Activated T-helper 1 cell treated with anti-CD3 and anti-CD28 coated beads, Interleukin-12 subunit alpha, Interleukin-12 subunit beta, Interleukin-2, Interleukin-4 antibody, amounts not matched to agents 30 ng/mL and 10 ng/mL and 1 ng/mL, durations not matched to agents 14 hours and 24 hours and 36 hours (primary cell): ENCODE measurements around the gene PAMR1. TPM values are rescaled to one million over a fixed set of nuclear protein-coding genes. Genes with fewer than 3 reads are reported as not detected.

Experiments
- DNase-seq: peaks from one replicate; pipeline ENCODE4 v3.0.0; 2021; ENCODE audit warnings: low spot score
- H3K27ac Mint-ChIP-seq: one replicate; pipeline ENCODE4 v1.8.0; 2021; ENCODE audit warnings: mild to moderate bottlenecking, mixed read lengths
- H3K27me3 Mint-ChIP-seq: one replicate; pipeline ENCODE4 v1.8.0; 2022; ENCODE audit warnings: mild to moderate bottlenecking, moderate library complexity, mixed read lengths; ENCODE audit not compliant: insufficient read depth
- H3K36me3 Mint-ChIP-seq: one replicate; pipeline ENCODE4 v1.8.0; 2021; ENCODE audit warnings: low read depth, mixed read lengths
- H3K4me1 Mint-ChIP-seq: one replicate; pipeline ENCODE4 v1.8.0; 2021; ENCODE audit warnings: low read depth, mixed read lengths
- H3K4me3 Mint-ChIP-seq: one replicate; pipeline ENCODE4 v1.8.0; 2021; ENCODE audit warnings: mild to moderate bottlenecking, moderate library complexity, mixed read lengths
- H3K9me3 Mint-ChIP-seq: one replicate; pipeline ENCODE4 v1.8.0; 2021; ENCODE audit warnings: mixed read lengths
- intact Hi-C: fragments of 100-400 bp; cut with micrococcal nuclease; formaldehyde crosslinking; loops from one replicate; pipeline ENCODE4 v1.15.1; 2024
- total RNA-seq: library from RNA; stranded (reverse); gene quantifications from 2 replicates; pipeline ENCODE4 v1.2.3, GENCODE V29; 2022

The PAMR1 gene
- total RNA-seq, 1 donor from 2014 or later: not detected

DNA sequence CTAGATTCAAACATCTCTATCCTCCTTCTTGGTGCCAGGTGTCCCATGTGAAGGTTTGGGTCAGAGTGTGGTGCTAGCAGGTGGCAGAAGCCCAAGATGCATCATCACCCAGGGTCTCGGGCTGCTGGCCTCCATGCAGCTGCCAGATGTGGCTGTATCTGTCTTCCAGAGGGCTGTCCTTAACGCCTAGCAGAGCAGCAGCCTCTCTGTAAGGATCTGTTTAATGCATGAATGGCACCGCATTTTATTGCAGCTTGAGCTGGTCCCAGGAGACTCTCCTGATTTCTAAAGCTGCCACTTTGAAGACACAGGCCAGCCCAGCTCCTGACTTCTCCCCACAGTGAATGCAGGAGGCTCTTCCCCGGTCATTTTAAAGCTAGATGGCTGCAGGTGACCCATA, 132.3 kb downstream of the PAMR1 start:
- intact Hi-C loops: loop anchor here (2.0 to 5.0 kb wide), 4 partner anchors 136 to 880 kb away; partner anchors contain the start of gene ELF5
- H3K4me3 Mint-ChIP-seq: no peak overlapping the region
- no peaks in the 10 kb centered on the region for H3K9me3 Mint-ChIP-seq
- no peak overlapping the region for H3K27ac Mint-ChIP-seq
- H3K4me1 Mint-ChIP-seq: peaks cover 26% of the 10 kb centered on the region
- no peak for DNase-seq
- H3K36me3 Mint-ChIP-seq: no peaks in the 10 kb centered on the region
- peaks cover 14% of the 10 kb centered on the region for H3K27me3 Mint-ChIP-seq

DNA sequence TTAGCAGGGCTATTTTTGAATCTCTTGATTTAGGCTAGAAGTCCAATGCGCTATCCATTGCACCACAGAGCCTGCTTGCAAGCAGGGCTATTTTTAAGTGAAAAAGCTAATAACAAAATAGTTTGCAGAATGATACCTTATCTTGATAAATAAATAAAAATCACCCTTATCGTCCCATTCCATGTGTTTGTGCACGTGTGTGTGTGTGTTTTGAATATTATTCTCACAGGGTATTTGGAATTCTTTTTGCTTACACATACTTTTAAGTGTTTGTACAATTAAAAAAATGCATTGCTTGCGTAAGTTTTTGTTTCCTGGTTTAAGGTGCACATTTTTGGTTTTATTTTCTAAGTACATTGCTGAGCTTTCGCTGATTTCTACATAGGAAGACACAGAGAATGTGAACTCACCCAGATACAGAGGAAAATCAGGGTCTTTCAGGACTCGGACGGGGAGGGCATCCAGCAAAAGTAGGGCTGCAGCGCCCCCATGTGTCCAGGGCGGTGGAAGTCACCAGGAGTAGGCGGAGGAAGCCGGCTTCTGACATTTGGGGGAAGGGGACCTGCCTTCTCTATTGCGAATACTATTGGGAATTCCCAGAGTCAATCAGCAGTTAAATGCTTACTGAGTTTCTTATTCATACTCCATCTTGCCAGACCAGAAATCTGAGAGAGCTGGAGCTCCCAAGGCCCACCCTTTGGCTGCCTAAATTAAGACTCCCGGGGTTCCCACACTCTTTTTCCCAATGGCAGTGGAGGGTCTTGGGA, 133.3 kb downstream of the PAMR1 start:
- H3K27me3 Mint-ChIP-seq: peaks cover 14% of the 10 kb centered on the region
- H3K27ac Mint-ChIP-seq: no peak overlapping the region
- DNase-seq: peak; percentile 61
- intact Hi-C loops: loop anchor here (1.0 to 5.0 kb wide), 17 partner anchors 55 to 879 kb away; partner anchors contain the start of genes APIP, ELF5 and PDHX
- peaks cover 26% of the 10 kb centered on the region for H3K4me1 Mint-ChIP-seq
- H3K36me3 Mint-ChIP-seq: no peaks in the 10 kb centered on the region
- H3K4me3 Mint-ChIP-seq: no peak overlapping the region
- H3K9me3 Mint-ChIP-seq: no peaks in the 10 kb centered on the region

DNA sequence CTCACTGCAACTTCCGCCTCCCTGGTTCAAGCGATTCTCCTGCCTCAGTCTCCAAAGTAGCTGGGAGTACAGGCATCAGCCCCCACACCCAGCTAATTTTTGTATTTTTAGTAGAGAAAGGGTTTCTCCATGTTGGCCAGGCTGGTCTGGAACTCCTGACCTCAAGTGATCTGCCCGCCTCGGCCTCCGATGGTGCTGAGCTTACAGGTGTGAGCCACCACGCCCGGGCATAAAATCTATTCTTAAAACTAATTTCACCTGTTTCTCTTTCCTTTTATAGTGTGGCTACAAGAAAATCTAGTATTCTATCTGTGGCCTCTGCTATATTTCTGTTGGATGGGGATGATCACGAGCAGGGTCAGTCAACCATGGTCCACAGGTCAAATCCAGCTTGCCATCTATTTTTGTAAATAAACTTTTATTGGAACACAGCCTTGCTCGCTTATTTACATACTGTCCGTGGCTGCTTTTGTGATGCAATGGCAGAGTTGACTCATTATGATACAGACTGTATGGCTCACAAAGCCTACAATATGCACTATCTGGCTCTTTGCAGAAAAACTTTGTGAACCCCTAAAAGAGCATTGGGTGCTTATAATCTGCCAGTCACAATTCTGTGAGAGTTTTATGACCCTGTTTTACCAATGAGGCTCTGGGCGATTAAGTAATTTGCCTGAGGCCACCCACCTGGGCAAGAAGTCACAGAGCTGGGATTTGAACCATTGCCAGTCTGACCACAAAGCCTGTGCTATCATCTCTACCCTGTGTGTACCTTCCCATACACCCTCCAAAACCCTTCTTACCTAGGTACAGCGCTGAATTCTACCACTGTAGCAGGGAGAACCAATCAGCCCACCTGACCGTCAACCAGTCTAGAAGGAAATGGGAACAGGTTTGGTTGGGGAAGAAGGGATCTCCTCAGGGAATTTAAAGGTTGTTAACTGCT, 134.4 kb downstream of the PAMR1 start:
- peaks cover 12% of the 10 kb centered on the region for H3K27me3 Mint-ChIP-seq
- intact Hi-C loops: loop anchor here (1.0 to 5.0 kb wide), 14 partner anchors 48 to 740 kb away; partner anchors contain the start of genes APIP and PDHX
- H3K27ac Mint-ChIP-seq: peak overlapping the region; percentile 48

GRCh38 chr11:35389897-35390465, 135.4 kb downstream of the PAMR1 start:
- Mint-ChIP-seq H3K4me1 (peaks cover 26% of the 10 kb centered on the region), H3K9me3 (no peaks in the 10 kb centered on the region), H3K27me3 (peaks cover 10% of the 10 kb centered on the region), H3K4me3 (no peak overlapping the region), H3K36me3 (no peaks in the 10 kb centered on the region), H3K27ac (no peak overlapping the region)
- no peak for DNase-seq
- intact Hi-C loops: loop anchor here (1.0 to 5.0 kb wide), 9 partner anchors 47 to 739 kb away; partner anchors contain the start of genes APIP and PDHX

More for the DNA sequence above, 134.4 kb downstream of the PAMR1 start:
- Mint-ChIP-seq H3K4me1 (peaks cover 26% of the 10 kb centered on the region), H3K36me3 (no peaks in the 10 kb centered on the region), H3K4me3 (peak overlapping the region; percentile 6), H3K9me3 (no peaks in the 10 kb centered on the region)
- peak; percentile 13 for DNase-seq

DNA sequence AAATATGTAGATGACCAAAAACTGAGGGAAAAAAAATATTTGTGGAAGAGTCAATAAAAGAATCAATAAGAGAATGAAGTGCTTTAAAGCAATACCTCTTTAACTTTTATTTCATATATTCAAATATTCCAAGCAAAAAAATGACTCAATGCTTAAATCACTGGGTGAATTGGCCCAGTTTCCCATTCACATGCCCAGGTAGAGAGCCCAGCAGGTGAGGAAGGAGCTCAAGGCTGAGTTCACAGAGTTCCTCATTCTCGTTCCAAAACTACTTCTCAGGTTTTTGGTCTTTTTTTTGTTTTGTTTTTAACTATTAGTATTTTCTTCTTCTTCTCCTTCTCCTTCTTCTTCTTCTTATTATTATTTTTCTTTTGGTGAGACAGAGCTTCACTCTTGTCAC, 136.3 kb downstream of the PAMR1 start:
- peaks cover 10% of the 10 kb centered on the region for H3K27me3 Mint-ChIP-seq
- H3K36me3 Mint-ChIP-seq: no peaks in the 10 kb centered on the region
- intact Hi-C loops: no loop called here
- no peak overlapping the region for H3K4me3 Mint-ChIP-seq
- no peak for DNase-seq
- peaks cover 26% of the 10 kb centered on the region for H3K4me1 Mint-ChIP-seq
- no peak overlapping the region for H3K27ac Mint-ChIP-seq
- H3K9me3 Mint-ChIP-seq: no peaks in the 10 kb centered on the region

GRCh38 chr11:35388061-35388460, 137.4 kb downstream of the PAMR1 start:
- intact Hi-C loops: no loop called here
- peaks cover 4% of the 10 kb centered on the region for H3K9me3 Mint-ChIP-seq
- no peaks in the 10 kb centered on the region for H3K36me3 Mint-ChIP-seq
- no peak overlapping the region for H3K27ac Mint-ChIP-seq
- H3K4me3 Mint-ChIP-seq: no peak overlapping the region
- DNase-seq: no peak
- peaks cover 26% of the 10 kb centered on the region for H3K4me1 Mint-ChIP-seq
- H3K27me3 Mint-ChIP-seq: peaks cover 4% of the 10 kb centered on the region

GRCh38 chr11:35387111-35387982, 138.1 kb downstream of the PAMR1 start:
- DNase-seq: no peak
- intact Hi-C loops: no loop called here
- Mint-ChIP-seq H3K9me3 (peaks cover 4% of the 10 kb centered on the region), H3K27ac (no peak overlapping the region), H3K36me3 (no peaks in the 10 kb centered on the region), H3K4me3 (no peak overlapping the region), H3K4me1 (peaks cover 24% of the 10 kb centered on the region), H3K27me3 (peaks cover 4% of the 10 kb centered on the region)

DNA sequence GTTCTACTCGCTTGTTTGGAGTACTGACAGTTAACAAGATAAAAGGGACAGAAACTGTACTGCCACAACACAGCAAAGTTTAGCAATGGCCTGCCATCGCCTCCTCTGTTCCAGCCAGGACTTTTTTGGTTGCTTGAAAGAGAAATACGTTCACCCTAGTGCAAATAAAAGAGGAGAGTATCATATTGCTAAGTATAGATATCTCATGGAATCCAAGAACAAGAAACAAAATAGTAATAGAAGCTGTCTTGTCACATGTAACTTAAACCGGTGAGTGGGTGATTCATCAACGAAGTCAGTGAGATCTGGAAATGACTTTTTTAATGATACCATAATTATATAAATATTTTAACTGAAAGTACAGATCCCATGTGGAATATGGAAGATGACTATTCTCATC, 141.5 kb downstream of the PAMR1 start:
- Mint-ChIP-seq H3K4me1 (no peaks in the 10 kb centered on the region), H3K9me3 (peaks cover 4% of the 10 kb centered on the region), H3K4me3 (no peak overlapping the region), H3K27ac (no peak overlapping the region), H3K27me3 (peaks cover 6% of the 10 kb centered on the region), H3K36me3 (no peaks in the 10 kb centered on the region)
- intact Hi-C loops: no loop called here
- DNase-seq: no peak

Other genes starting within 250 kb of the PAMR1 start
- gene SLC1A2, start 106.1 kb downstream of the PAMR1 start, total RNA-seq: not detected in 2 replicates
- gene FJX1, start 92.8 kb upstream of the PAMR1 start, total RNA-seq: 0.34 and 0.73 TPM in 2 replicates
- 24.3 and 27.6 TPM in 2 replicates for gene TRIM44, start 137.2 kb upstream of the PAMR1 start, total RNA-seq